ENCODE results near the gene LRFN2.
A peak's percentile ranks its signal among the peaks of the same experiment; 100 is the strongest.

The LRFN2 gene

GRCh38 chr6:40587240-40588069 lies at the start of gene LRFN2:
LRFN2 (minus strand) TSS chr6:40587364.
- peak; percentile 26 to 40 for DNase-seq (ENCODE audit: low read depth in 1 of 2, low spot score in 1 of 2)

- no peak for DNase-seq (ENCODE audit: low read depth in 1 of 2, low spot score in 1 of 2)
Observed at GRCh38 chr6:40634429-40634828, 47.3 kb upstream of the LRFN2 start.

DNA sequence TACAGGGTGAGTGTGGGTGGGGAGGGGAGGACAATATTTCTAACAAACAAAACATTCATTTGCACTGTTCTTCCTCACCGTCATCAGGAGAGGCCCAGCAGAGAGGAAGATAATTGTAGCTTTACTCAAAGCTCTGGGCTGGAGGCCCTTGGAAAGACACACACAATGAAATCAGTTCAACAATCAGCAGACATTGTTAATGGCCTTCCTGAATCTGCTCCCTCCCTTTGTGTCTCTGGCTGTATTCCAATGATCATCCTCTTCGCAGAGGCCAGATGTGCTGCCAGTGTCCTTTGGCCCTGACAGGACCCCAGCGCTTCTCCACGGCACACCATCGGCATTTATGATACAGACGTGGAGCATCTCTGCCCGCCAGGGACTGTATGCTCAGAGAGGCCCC lies 44.6 kb upstream of the LRFN2 start:
- no peak for DNase-seq (ENCODE audit: low read depth in 1 of 2, low spot score in 1 of 2)

GRCh38 chr6:40630488-40630887 lies 43.3 kb upstream of the LRFN2 start:
- no peak for DNase-seq (ENCODE audit: low read depth in 1 of 2, low spot score in 1 of 2)

DNA sequence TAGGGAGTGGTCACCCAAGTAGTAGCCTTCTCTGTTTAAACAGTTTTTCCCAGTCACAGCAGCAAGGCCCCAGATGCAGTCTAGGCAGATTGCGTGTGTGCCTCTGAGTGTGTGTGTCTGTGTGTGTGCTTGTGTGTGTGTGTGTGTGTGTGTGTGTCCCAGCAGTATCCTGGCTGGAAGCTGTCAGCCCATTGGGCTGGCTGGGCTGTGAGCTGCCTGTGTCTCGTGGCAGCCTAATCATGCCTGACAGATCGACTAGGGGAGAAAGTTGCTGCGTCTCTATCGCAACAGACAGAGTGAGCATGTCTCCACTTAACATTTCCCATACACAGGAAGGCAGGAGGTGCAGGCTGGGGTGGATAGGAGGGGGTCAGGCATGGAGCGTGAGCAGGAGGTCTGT lies 42.9 kb upstream of the LRFN2 start:
- no peak for DNase-seq (ENCODE audit: low read depth in 1 of 2, low spot score in 1 of 2)

GRCh38 chr6:40629463-40629862 lies 42.3 kb upstream of the LRFN2 start:
- DNase-seq (ENCODE audit: low read depth in 1 of 2, low spot score in 1 of 2) = no peak

- DNase-seq (ENCODE audit: low read depth in 1 of 2, low spot score in 1 of 2) = no peak
Observed at GRCh38 chr6:40627316-40627715, 40.2 kb upstream of the LRFN2 start.

GRCh38 chr6:40626886-40627285 lies 39.7 kb upstream of the LRFN2 start:
- DNase-seq (ENCODE audit: low read depth in 1 of 2, low spot score in 1 of 2) = no peak

- no peak for DNase-seq (ENCODE audit: low read depth in 1 of 2, low spot score in 1 of 2)
Observed at GRCh38 chr6:40623932-40624331, 36.8 kb upstream of the LRFN2 start.

DNA sequence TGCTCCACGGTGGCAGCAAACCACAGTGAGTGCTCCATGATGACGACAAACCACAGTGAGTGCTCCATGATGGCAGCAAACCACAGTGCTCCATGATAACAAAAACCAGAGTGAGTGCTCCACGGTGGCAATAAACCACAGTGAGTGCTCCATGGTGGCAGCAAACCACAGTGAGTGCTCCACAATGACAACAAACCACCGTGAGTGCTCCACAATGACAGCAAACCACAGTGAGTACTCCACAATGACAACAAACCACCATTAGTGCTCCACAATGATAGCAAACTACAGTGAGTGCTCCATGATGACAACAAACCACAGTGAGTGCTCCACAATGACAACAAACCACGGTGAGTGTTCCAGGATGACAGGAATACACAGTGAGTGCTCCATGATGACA lies 36.0 kb upstream of the LRFN2 start:
- no peak for DNase-seq (ENCODE audit: low read depth in 1 of 2, low spot score in 1 of 2)

GRCh38 chr6:40620574-40621240 lies 33.5 kb upstream of the LRFN2 start:
- no peak for DNase-seq (ENCODE audit: low read depth in 1 of 2, low spot score in 1 of 2)

- no peak for DNase-seq (ENCODE audit: low read depth in 1 of 2, low spot score in 1 of 2)
Observed at GRCh38 chr6:40614671-40615070, 27.5 kb upstream of the LRFN2 start.

- no peak for DNase-seq (ENCODE audit: low read depth in 1 of 2, low spot score in 1 of 2)
Observed at GRCh38 chr6:40611912-40612311, 24.7 kb upstream of the LRFN2 start.

DNA sequence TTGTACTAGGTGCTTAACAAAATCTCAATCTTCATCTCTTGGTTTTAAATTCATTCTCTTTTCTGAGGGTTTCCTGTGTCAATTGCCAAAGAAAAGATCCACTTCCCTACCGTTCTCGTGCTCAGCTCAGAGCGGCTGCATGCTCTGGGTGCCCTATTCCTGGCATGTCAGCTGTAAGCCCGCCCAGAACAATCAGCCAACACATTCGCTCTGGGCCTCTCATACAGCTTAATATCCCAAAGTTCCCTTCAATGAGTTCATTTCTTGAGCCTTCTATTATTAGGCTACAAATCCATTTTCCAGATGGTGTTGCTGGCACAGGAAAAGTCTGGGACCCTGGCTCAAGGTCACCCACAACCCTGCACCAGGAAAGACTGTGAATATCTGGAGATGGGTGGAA lies 24.3 kb upstream of the LRFN2 start:
- DNase-seq (ENCODE audit: low read depth in 1 of 2, low spot score in 1 of 2) = no peak

GRCh38 chr6:40610229-40610628 lies 23.1 kb upstream of the LRFN2 start:
- no peak for DNase-seq (ENCODE audit: low read depth in 1 of 2, low spot score in 1 of 2)

GRCh38 chr6:40606981-40607380 lies 19.8 kb upstream of the LRFN2 start:
- DNase-seq (ENCODE audit: low read depth in 1 of 2, low spot score in 1 of 2) = no peak

- no peak for DNase-seq (ENCODE audit: low read depth in 1 of 2, low spot score in 1 of 2)
Observed at GRCh38 chr6:40606526-40606925, 19.4 kb upstream of the LRFN2 start.

DNA sequence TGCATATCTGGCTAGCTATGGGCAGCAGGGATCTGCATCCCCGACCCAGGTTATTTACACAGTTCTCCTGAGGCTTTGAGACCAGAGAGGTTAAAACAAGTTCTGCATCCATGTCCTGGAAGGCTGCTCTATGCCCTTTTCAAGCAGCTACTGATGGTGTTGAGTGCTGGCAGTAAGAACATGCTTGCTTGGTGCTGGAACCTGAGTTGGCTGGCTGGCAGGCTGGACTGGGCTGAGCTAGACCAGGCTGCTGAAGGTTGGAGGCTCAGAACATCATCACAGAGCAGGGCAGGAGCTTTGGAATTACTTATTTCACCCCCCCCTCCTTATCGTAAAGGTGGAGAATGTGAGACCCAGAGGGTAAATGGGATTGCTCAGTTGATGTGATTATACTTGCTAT lies 16.9 kb upstream of the LRFN2 start:
- no peak for DNase-seq (ENCODE audit: low read depth in 1 of 2, low spot score in 1 of 2)

GRCh38 chr6:40599555-40599954 lies 12.4 kb upstream of the LRFN2 start:
- DNase-seq (ENCODE audit: low read depth in 1 of 2, low spot score in 1 of 2) = no peak

DNA sequence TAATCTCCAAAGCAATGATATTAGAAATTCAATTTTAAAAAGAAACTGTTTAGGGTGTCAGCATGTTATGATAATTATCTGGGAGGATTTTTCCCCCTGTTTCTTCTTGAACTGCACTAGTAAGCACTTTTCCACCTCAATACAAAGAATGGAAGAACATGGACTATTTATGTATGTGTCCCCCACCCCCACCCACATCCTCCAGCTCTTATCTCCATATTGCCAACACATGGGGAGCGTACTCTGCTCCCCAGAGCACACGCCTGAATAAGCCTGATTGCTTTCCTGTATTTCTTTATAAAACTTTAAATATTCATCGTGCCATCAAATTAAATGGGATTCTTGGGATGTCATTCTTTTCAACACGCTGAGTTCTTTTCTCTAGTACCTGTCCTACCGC lies 11.4 kb upstream of the LRFN2 start:
- DNase-seq (ENCODE audit: low read depth in 1 of 2, low spot score in 1 of 2) = no peak

DNA sequence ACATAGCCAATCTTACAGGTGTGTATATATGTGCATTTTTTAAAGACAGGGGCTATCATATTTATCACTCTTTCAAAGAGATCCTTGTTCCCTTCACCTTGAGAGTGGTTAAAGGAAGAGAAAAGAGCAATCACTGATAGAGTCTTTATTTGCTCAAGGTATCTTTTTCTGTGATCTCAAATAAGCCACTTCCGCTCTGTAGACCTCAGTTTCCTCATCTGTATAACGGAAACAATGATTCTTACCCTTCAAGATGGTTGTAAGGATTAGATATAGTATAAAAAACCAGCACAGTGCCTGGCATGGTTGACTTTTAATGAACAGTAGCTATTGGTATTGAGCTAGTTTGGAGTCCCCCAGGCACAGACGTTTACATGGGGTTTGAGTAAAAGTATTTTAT lies 10.1 kb upstream of the LRFN2 start:
- DNase-seq (ENCODE audit: low read depth in 1 of 2, low spot score in 1 of 2) = no peak

DNA sequence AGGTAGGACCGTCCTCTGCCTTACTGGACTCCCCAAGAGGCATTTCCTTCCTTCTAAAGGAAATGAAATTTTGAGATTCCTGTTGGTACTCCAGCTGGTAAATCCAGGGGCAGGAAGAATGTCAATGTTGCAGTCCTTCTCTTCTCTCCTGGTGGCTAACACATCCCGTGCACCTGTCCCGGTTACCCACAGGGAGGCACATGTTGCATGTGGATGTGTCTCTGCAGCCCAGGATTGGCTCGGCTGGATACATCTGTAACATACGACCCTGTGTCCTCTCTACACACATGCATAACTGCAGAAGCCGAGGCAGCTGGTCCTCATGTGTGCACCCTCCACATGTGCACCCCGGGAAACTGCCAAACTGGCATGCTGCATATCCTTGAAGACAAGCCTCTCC lies 1.3 kb upstream of the LRFN2 start:
- no peak for DNase-seq (ENCODE audit: low read depth in 1 of 2, low spot score in 1 of 2)

DNA sequence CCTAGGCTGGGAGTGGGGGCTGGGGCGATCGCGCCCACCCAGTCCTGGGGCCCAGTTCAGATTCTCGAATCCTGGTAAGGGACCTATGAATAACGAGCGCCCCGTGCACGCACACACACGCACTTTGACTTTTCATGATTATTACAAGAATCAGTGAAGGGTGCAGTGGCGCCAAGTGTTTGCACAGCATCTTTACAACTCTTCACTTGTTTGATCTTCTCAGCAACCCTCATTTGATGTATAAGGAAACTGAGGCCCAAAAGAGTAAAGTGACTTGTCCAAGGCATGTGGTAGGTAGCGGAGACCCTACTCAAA lies 863 bp upstream of the LRFN2 start:
- no peak for DNase-seq (ENCODE audit: low read depth in 1 of 2, low spot score in 1 of 2)
